HCT116 (cell line): ENCODE data around the gene MRPS27. TPM values are rescaled to one million over a fixed set of nuclear protein-coding genes. Genes with fewer than 3 reads are reported as not detected.

ENCODE experiments used
- ATAC-seq: fragments of 200-7000 bp; cut with Tn5 transposase; 2 replicates; pipeline ENCODE4 v1.9.1; 2020; ENCODE audit warnings: mild to moderate bottlenecking, moderate library complexity
- BruUV-seq: library from RNA; stranded (reverse); fragments of 400-500 nt; replicated peaks from 2 replicates; lab custom pipeline; 2021; lab: Mats Ljungman, UMichigan
- CTCF ChIA-PET: fragments of 300-600 bp; sonication (Branson Sonifier 250); formaldehyde crosslinking; loops from one replicate; lab custom pipeline; 2021; ENCODE audit warnings: antibody characterized with exemption; lab: Charles Lee
- POLR2A ChIA-PET: fragments of 300-600, 350-600 bp; sonication (Branson Sonifier 250); formaldehyde crosslinking; loops from one replicate; lab custom pipeline; 2021; ENCODE audit warnings: antibody characterized with exemption; lab: Charles Lee
- RAD21 ChIA-PET, 2 experiments: fragments of 300-600 bp; sonication (Branson Sonifier 250); formaldehyde crosslinking; loops; one replicate each; lab custom pipeline; 2023; ENCODE audit warnings: low total read pairs in 2 of 2; ENCODE audit not compliant: uncharacterized antibody in 2 of 2, unreplicated experiment in 2 of 2, low non-redundant PET in 1 of 2; lab: Charles Lee
- DNase-seq: peaks from one replicate; pipeline ENCODE4 v3.0.0-alpha.2; 2010; ENCODE audit warnings: low read depth, low spot score
- H2AFZ ChIP-seq: fragments of 200-600 bp; shearing (Covaris generic), sonication (generic); 2 replicates; pipeline ENCODE4 v1.6.1; 2017; ENCODE audit warnings: low read depth, mixed run types, mixed read lengths, antibody characterized with exemption, low read length; ENCODE audit not compliant: poor library complexity, severe bottlenecking
- H3K27ac ChIP-seq: 2 replicates; pipeline ENCODE4 v1.5.1; 2012; ENCODE audit warnings: low read depth, low read length
- H3K27me3 ChIP-seq: fragments of 200-600 bp; sonication (generic); 2 replicates; pipeline ENCODE4 v1.6.1; 2016; ENCODE audit warnings: mixed run types, low read length, mixed read lengths; ENCODE audit not compliant: insufficient read depth
- H3K36me3 ChIP-seq, 2 experiments: fragments of 200-500 bp in 1 of 2; fragments of 200-600 bp in 1 of 2; sonication (Bioruptor generic) in 1 of 2; sonication (generic) in 1 of 2; 2 replicates each; pipeline versions ENCODE4 v1.5.1 to v1.6.1; 2014 to 2016; ENCODE audit warnings: low read length in 2 of 2, inconsistent platforms in 1 of 2, mixed read lengths in 1 of 2, mixed run types in 1 of 2; ENCODE audit not compliant: insufficient read depth in 2 of 2, control insufficient read depth in 1 of 2
- H3K4me1 ChIP-seq, 2 experiments: fragments of 200-600 bp in 1 of 2; sonication (generic) in 1 of 2; 2 replicates each; pipeline versions ENCODE4 v1.5.1 to v1.6.1; 2012 to 2017; ENCODE audit warnings: low read length in 2 of 2, inconsistent platforms in 1 of 2, mild to moderate bottlenecking in 1 of 2, mixed read lengths in 1 of 2, mixed run types in 1 of 2, moderate library complexity in 1 of 2; ENCODE audit not compliant: insufficient read depth in 2 of 2, control insufficient read depth in 1 of 2
- H3K4me2 ChIP-seq: fragments of 200-600 bp; sonication (generic); 2 replicates; pipeline ENCODE4 v1.6.1; 2017; ENCODE audit warnings: mixed run types, low read length, mixed read lengths
- H3K4me3 ChIP-seq, 2 experiments: fragments of 200-600 bp in 1 of 2; sonication (generic) in 1 of 2; replicated peaks in 1 of 2; 2 replicates each; pipeline ENCODE4 v1.5.1; 2011 to 2016; ENCODE audit warnings: low read length in 2 of 2, control low read depth in 1 of 2, low read depth in 1 of 2, mild to moderate bottlenecking in 1 of 2, mixed read lengths in 1 of 2, mixed run types in 1 of 2
- H3K79me2 ChIP-seq: fragments of 200-600 bp; sonication (generic); 2 replicates; pipeline ENCODE4 v1.6.1; 2017; ENCODE audit warnings: mild to moderate bottlenecking, mixed run types, low read length, moderate library complexity, mixed read lengths; ENCODE audit not compliant: insufficient read depth
- H3K9ac ChIP-seq: fragments of 200-600 bp; sonication (generic); 2 replicates; pipeline ENCODE4 v1.6.1; 2016; ENCODE audit warnings: low read length, mixed read lengths
- H3K9me2 ChIP-seq: fragments of 200-600 bp; sonication (generic), shearing (Covaris generic); 2 replicates; pipeline ENCODE4 v1.6.1; 2017; ENCODE audit warnings: mixed run types, mild to moderate bottlenecking, moderate library complexity; ENCODE audit not compliant: insufficient read depth
- H3K9me3 ChIP-seq, 2 experiments: fragments of 200-500 bp in 1 of 2; fragments of 200-600 bp in 1 of 2; sonication (Bioruptor generic) in 1 of 2; sonication (generic) in 1 of 2; 2 replicates each; pipeline ENCODE4 v1.6.1; 2014 to 2017; ENCODE audit warnings: low read length in 2 of 2, mixed read lengths in 2 of 2, inconsistent platforms in 1 of 2, low read depth in 1 of 2, mild to moderate bottlenecking in 1 of 2, mixed run types in 1 of 2, moderate library complexity in 1 of 2; ENCODE audit not compliant: control insufficient read depth in 1 of 2, insufficient read depth in 1 of 2
- H4K20me1 ChIP-seq: fragments of 200-600 bp; sonication (generic), shearing (Covaris generic); 2 replicates; pipeline ENCODE4 v1.6.1; 2017; ENCODE audit warnings: mixed run types, mild to moderate bottlenecking, moderate library complexity; ENCODE audit not compliant: insufficient read depth
- CBX3 ChIP-seq: IDR thresholded peaks from 2 replicates; pipeline ENCODE4 v1.6.1; 2012; ENCODE audit warnings: low read depth
- CEBPB ChIP-seq: IDR thresholded peaks from 2 replicates; pipeline ENCODE4 v1.6.1; 2012; ENCODE audit warnings: low read depth
- EGR1 ChIP-seq: IDR thresholded peaks from 2 replicates; pipeline ENCODE4 v1.6.1; 2012; ENCODE audit warnings: low read depth
- FOSL1 ChIP-seq: IDR thresholded peaks from 2 replicates; pipeline ENCODE4 v1.6.1; 2012; ENCODE audit warnings: low read depth
- JUND ChIP-seq: IDR thresholded peaks from 2 replicates; pipeline ENCODE4 v1.6.1; 2012
- RAD21 ChIP-seq: IDR thresholded peaks from 2 replicates; pipeline ENCODE4 v1.6.1; 2012; ENCODE audit warnings: low read depth, mild to moderate bottlenecking
- TCF7L2 ChIP-seq: IDR thresholded peaks from 2 replicates; pipeline ENCODE4 v1.7.0; 2011; ENCODE audit warnings: borderline replicate concordance, inconsistent platforms; ENCODE audit not compliant: insufficient read depth, insufficient read length; ENCODE audit errors: extremely low read depth
- intact Hi-C: fragments of 100-400 bp; cut with micrococcal nuclease; formaldehyde crosslinking; loops from 2 replicates; pipeline ENCODE4 v1.10.0; 2022
- total RNA-seq: library from RNA; stranded (reverse); gene quantifications from one replicate; pipeline ENCODE4 v1.2.1, GENCODE V29; 2021; ENCODE audit not compliant: unreplicated experiment
- TF ChIP-seq, protein P1 (sequence below): IDR thresholded peaks from 2 replicates; pipeline ENCODE4 v1.6.1; 2011; ENCODE audit warnings: mild to moderate bottlenecking, low read length, moderate library complexity; ENCODE audit not compliant: insufficient replicate concordance; ENCODE audit errors: extremely low read depth

MRPS27 gene
- total RNA-seq, 1 experiment from 2014 or later: 113 TPM

DNA sequence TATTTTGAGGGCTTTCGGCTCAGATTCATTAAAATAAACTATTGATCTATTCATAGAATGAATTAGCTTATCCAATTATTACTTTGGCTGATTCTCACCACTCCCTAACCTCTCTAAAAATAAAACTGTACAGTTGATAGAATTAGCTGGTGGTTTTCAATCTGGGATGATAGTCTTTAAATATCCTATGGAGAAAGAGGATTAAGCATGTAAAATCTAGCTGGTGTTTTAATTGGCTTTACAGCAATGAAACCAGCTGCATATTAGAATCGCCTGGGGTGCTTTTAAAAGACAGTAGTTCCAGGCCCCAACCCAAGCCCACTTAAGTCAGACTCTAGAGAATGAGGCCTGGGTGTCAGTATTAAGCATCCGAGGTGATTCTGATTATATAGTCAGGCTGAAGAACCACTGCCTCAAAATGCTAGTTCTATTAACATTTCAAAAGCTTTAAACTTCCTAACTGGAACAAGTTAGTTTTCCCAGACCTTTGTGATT is 117.7 kb downstream of the MRPS27 start:
- ChIA-PET POLR2A (no interaction called here), CTCF (no interaction called here), RAD21 (no interaction called here)
- intact Hi-C loops: no loop called here
- TF ChIP-seq CBX3 (no peak), JUND (no peak), RAD21 (no peak), CEBPB (no peak), EGR1 (no peak), FOSL1 (no peak)
- TF ChIP-seq, protein P1, sequence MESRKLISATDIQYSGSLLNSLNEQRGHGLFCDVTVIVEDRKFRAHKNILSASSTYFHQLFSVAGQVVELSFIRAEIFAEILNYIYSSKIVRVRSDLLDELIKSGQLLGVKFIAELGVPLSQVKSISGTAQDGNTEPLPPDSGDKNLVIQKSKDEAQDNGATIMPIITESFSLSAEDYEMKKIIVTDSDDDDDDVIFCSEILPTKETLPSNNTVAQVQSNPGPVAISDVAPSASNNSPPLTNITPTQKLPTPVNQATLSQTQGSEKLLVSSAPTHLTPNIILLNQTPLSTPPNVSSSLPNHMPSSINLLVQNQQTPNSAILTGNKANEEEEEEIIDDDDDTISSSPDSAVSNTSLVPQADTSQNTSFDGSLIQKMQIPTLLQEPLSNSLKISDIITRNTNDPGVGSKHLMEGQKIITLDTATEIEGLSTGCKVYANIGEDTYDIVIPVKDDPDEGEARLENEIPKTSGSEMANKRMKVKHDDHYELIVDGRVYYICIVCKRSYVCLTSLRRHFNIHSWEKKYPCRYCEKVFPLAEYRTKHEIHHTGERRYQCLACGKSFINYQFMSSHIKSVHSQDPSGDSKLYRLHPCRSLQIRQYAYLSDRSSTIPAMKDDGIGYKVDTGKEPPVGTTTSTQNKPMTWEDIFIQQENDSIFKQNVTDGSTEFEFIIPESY: no peak
- no peak overlapping the region for H3K4me2 ChIP-seq
- no peaks in the 10 kb centered on the region for H3K79me2 ChIP-seq
- no peaks in the 10 kb centered on the region for H3K36me3 ChIP-seq
- no peak overlapping the region for H3K9ac ChIP-seq
- no peak overlapping the region for H2AFZ ChIP-seq
- H3K9me2 ChIP-seq: no peaks in the 10 kb centered on the region
- BruUV-seq: no TSS peak
- H3K4me1 ChIP-seq: peaks cover 0 to 7% of the 10 kb centered on the region in 2 experiments; a peak in 1 of 4 replicates
- no peaks in the 10 kb centered on the region for H4K20me1 ChIP-seq
- DNase-seq (no peak), ATAC-seq (no peak)
- no peaks in the 10 kb centered on the region for H3K27me3 ChIP-seq
- H3K27ac ChIP-seq: no peak overlapping the region
- no peak overlapping the region for H3K4me3 ChIP-seq
- H3K9me3 ChIP-seq: no peaks in the 10 kb centered on the region

DNA sequence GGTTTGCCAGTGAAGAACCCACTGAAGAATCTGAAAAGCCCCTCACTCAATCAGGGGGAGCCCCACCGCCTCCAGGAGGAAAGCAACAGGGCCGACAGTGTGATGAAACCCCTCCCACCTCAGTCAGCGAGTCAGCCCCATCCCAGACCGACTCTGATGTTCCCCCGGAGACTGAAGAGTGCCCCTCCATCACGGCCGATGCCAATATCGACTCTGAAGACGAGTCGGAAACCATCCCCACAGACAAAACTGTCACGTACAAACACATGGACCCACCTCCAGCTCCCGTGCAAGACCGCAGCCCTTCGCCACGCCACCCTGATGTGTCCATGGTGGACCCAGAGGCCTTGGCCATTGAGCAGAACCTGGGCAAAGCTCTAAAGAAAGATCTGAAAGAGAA is 120.4 kb downstream of the MRPS27 start:
- no peaks in the 10 kb centered on the region for H3K36me3 ChIP-seq

More for the DNA sequence above, 120.4 kb downstream of the MRPS27 start:
- Histone ChIP-seq H3K79me2 (no peaks in the 10 kb centered on the region), H3K4me2 (no peak overlapping the region), H3K9me3 (no peaks in the 10 kb centered on the region), H4K20me1 (no peaks in the 10 kb centered on the region), H2AFZ (no peak overlapping the region), H3K27me3 (no peaks in the 10 kb centered on the region), H3K9me2 (no peaks in the 10 kb centered on the region), H3K4me1 (no peaks in the 10 kb centered on the region), H3K27ac (no peak overlapping the region), H3K4me3 (no peak overlapping the region), H3K9ac (no peak overlapping the region)
- BruUV-seq: no TSS peak
- ATAC-seq: no peak
- ChIA-PET RAD21 (no interaction called here), POLR2A (no interaction called here), CTCF (no interaction called here)
- intact Hi-C loops: no loop called here
- TF ChIP-seq EGR1: no peak
- no peak for TF ChIP-seq TCF7L2
- no peak for DNase-seq
